Measurements from ENCODE around the gene NPLOC4.
A peak's percentile ranks its signal among the peaks of the same experiment; 100 is the strongest.

The NPLOC4 gene

DNA sequence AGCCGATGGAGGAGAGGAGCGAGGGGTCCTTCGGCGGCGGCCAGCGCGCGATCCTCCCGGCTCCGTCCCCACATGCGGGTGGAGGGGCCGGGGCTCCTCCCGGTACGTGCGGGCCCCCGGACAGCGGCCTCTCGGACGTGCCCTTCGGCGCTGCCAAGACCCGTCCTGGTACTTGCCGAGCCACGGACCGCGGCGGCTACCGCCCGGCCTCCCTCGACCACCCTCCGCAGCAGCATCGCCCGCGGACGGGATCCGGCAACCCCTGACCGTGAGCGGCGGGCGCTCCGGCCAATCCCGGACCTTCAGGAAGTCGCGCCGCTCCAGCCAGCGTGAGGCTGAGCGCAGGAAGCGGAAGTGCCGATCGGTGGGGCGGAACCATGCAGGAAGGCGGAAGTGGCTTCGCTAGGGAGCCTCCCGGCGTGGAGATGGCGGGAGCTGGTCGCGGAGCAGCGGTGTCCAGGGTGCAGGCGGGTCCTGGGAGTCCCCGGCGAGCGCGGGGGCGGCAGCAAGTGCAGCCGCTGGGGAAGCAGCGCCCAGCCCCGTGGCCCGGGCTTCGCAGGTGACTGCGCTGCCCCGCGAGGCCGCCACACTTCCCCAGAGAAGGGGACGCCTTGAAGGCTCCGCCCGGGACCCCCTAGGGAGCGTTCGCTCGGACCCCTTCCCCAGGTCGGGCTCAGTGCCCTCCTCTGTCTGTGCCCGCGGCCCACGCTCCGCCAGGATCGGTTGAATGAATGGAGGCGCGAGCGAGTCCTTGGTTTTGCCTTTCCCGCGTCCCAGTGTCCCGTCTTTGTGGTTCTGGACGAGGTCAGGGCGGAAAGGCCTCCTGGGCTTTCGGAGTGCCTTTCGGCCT lies 29.7 kb upstream of the NPLOC4 start, which contains the start of the genes CCDC137 and OXLD1 (continued):
- TF ChIP-seq ZBTB10 (tag by site-specific recombination; IDR thresholded peaks at IDR 0.05) (peak; percentile 37; the same call in 1 of the 2 replicates), OSR2 (tag by site-specific recombination; IDR thresholded peaks at IDR 0.05) (no peak), IKZF3 (tag by site-specific recombination; IDR thresholded peaks at IDR 0.05) (0 out of 2 replicates have a peak, but pooled peaks have one; percentile 47), ZFP69B (tag by site-specific recombination; IDR thresholded peaks at IDR 0.05) (0 out of 2 replicates have a peak, but pooled peaks have one; percentile 18), ZNF335 (tag by site-specific recombination; conservative IDR thresholded peaks at IDR 0.05) (peak; percentile 98), ZNF169 (tag by site-specific recombination; IDR thresholded peaks at IDR 0.05) (0 out of 2 replicates have a peak, but pooled peaks have one; percentile 20), ZNF341 (tag by site-specific recombination; IDR thresholded peaks at IDR 0.05; ENCODE audit: low read depth) (peak; percentile 88), BCL11B (tag by site-specific recombination; IDR thresholded peaks at IDR 0.05; ENCODE audit: low read depth) (peak; percentile 82; the same call in 1 of the 2 replicates), SP3 (tag by site-specific recombination; IDR thresholded peaks at IDR 0.05) (peak; percentile 86), GLIS2 (tag by site-specific recombination; IDR thresholded peaks at IDR 0.05) (peak; percentile 100), ZNF677 (tag by site-specific recombination; IDR thresholded peaks at IDR 0.05) (peak; percentile 6; the same call in 1 of the 2 replicates), ZSCAN30 (tag by site-specific recombination; IDR thresholded peaks at IDR 0.05) (peak; percentile 60; the same call in 1 of the 2 replicates), ZNF791 (tag by site-specific recombination; IDR thresholded peaks at IDR 0.05) (no peak), ZSCAN23 (tag by site-specific recombination; IDR thresholded peaks at IDR 0.05) (0 out of 2 replicates have a peak, but pooled peaks have one; percentile 33), ZSCAN16 (tag by site-specific recombination; IDR thresholded peaks at IDR 0.05) (no peak), ZNF76 (tag by site-specific recombination; IDR thresholded peaks at IDR 0.05; ENCODE audit: borderline replicate concordance, low read depth) (peak; percentile 69; the same call in 1 of the 2 replicates), ZNF280D (tag by site-specific recombination; IDR thresholded peaks at IDR 0.05) (no peak), ZIC2 (tag by site-specific recombination; IDR thresholded peaks at IDR 0.05) (peak; percentile 82), ZNF148 (tag by site-specific recombination; IDR thresholded peaks at IDR 0.05; ENCODE audit: borderline replicate concordance) (no peak), ZNF629 (tag by site-specific recombination; IDR thresholded peaks at IDR 0.05) (peak; percentile 45; the same call in 1 of the 2 replicates), YY1 (tag by site-specific recombination; IDR thresholded peaks at IDR 0.05) (peak; percentile 91; the same call in 1 of the 2 replicates), SP2 (tag by site-specific recombination; IDR thresholded peaks at IDR 0.05) (peak; percentile 99), PBX3 (CRISPR knock-in tag; IDR thresholded peaks at IDR 0.05) (peak; percentile 100)
- TF ChIP-seq, protein P1, sequence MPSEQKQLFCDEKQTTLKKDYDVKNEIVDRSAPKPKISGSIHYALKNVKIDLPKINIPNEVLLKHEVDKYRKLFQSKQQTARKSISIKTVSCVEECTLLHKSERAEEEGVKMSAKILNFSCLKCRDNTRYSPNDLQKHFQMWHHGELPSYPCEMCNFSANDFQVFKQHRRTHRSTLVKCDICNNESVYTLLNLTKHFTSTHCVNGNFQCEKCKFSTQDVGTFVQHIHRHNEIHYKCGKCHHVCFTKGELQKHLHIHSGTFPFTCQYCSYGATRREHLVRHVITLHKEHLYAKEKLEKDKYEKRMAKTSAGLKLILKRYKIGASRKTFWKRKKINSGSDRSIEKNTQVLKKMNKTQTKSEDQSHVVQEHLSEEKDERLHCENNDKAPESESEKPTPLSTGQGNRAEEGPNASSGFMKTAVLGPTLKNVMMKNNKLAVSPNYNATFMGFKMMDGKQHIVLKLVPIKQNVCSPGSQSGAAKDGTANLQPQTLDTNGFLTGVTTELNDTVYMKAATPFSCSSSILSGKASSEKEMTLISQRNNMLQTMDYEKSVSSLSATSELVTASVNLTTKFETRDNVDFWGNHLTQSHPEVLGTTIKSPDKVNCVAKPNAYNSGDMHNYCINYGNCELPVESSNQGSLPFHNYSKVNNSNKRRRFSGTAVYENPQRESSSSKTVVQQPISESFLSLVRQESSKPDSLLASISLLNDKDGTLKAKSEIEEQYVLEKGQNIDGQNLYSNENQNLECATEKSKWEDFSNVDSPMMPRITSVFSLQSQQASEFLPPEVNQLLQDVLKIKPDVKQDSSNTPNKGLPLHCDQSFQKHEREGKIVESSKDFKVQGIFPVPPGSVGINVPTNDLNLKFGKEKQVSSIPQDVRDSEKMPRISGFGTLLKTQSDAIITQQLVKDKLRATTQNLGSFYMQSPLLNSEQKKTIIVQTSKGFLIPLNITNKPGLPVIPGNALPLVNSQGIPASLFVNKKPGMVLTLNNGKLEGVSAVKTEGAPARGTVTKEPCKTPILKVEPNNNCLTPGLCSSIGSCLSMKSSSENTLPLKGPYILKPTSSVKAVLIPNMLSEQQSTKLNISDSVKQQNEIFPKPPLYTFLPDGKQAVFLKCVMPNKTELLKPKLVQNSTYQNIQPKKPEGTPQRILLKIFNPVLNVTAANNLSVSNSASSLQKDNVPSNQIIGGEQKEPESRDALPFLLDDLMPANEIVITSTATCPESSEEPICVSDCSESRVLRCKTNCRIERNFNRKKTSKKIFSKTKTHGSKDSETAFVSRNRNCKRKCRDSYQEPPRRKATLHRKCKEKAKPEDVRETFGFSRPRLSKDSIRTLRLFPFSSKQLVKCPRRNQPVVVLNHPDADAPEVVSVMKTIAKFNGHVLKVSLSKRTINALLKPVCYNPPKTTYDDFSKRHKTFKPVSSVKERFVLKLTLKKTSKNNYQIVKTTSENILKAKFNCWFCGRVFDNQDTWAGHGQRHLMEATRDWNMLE (tag by site-specific recombination; conservative IDR thresholded peaks at IDR 0.05; ENCODE audit: low read depth): 0 out of 2 replicates have a peak, but pooled peaks have one; percentile 57

All from HEK293 (cell line).